H54 (cell line): ENCODE results near the gene FFAR2.

Source experiments
- DNase-seq: peaks from one replicate; pipeline ENCODE4 v3.0.0; 2011; ENCODE audit warnings: low spot score, mixed read lengths; ENCODE audit not compliant: insufficient read length
- FAIRE-seq: peaks from 3 replicates; lab custom pipeline; 2011; peaks lifted over from hg19 to GRCh38; lab: Jason Lieb, UNC
- POLR2A ChIP-seq: IDR thresholded peaks from 2 replicates; pipeline ENCODE4 v1.6.1; 2011; ENCODE audit warnings: low read depth, mild to moderate bottlenecking, low read length

The FFAR2 gene

GRCh38 chr19:35497406-35497805 is 49.3 kb downstream of the FFAR2 start:
- FAIRE-seq (no peak), DNase-seq (no peak)
- TF ChIP-seq POLR2A = no peak

DNA sequence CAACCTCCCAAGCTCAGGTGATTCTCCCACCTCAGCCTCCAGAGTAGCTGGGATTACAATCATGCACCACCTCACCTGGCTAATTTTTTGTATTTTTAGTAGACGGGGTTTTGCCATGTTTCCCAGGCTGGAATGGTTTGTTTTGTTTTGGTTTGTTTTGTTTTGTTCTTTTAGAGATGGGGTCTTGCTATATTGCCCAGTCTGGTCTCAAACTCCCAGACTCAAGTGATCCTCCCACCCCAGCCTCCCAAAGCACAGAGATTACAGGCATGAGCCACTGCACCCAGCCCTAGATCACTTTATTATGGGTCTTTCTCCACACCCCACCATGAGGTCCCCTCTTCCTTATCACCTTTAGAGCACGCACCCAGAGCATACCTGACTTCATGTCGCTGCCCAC is 50.2 kb downstream of the FFAR2 start:
- no peak for FAIRE-seq
- no peak for TF ChIP-seq POLR2A

GRCh38 chr19:35498984-35499527 is 51.0 kb downstream of the FFAR2 start:
- DNase-seq = no peak
- TF ChIP-seq POLR2A = no peak
- FAIRE-seq = no peak

More for the DNA sequence above, 50.2 kb downstream of the FFAR2 start:
- DNase-seq = no peak

DNA sequence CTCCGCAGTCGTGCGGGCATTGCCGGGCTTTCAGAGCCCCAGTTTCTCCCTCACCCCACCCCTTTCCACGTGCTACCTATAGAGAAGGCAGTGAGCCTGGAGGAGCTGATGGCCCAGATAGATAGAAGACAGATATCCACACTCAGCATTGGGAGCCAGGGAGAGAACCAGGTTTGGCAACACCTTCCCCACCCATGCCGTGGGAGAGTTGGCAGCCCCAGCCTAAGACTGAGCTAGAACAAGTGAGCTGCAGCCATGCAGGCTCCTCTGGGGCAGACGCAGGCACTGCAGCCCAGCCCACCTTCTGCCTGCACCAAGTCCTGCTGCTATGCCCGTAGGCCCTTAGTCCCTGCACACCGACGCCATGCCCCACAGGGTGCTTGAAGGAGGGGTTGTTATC is 52.6 kb downstream of the FFAR2 start:
- FAIRE-seq = no peak
- TF ChIP-seq POLR2A = no peak
- no peak for DNase-seq
